ENCODE results near the gene ROM1.

The ROM1 gene

DNA sequence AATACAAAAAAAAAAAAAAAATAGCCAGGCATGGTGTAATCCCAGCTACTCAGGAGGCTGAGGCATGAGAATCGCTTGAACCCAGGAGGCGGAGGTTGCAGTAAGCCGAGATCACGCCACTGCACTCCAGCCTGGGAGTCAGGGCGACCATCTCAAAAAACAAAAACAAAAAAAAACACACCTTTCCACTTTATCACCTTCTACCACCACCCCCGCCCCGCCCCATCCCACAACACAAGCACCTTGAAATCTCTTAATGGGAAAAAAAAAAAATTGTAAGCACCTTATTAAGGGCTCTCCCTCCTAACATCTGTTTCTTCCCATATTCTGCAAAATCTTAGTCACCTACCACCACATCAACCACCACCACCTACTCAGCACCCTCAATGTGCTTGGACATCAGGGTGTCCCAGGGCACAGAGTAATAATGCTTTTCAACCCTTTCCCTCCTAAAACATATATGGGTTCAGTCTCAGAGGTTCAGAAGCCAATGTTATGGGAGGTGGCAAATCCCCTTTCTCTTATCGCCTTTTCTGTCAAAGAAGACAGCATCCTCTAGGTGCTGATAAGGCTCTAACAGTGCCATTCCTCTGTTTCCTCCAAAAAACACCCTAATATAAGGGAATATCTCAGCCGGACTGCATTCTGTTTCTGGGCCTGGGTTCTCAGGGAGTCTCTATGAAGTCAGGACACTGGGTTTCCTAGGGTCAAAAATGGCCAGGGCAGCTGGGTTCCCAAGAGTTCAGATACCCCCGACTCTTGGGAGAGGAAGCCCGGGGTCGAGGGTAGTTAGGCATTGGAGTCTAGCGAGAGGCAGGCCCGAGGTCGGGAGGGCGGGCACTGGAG lies 39.3 kb downstream of the ROM1 start:
- no peak for DNase-seq

DNA sequence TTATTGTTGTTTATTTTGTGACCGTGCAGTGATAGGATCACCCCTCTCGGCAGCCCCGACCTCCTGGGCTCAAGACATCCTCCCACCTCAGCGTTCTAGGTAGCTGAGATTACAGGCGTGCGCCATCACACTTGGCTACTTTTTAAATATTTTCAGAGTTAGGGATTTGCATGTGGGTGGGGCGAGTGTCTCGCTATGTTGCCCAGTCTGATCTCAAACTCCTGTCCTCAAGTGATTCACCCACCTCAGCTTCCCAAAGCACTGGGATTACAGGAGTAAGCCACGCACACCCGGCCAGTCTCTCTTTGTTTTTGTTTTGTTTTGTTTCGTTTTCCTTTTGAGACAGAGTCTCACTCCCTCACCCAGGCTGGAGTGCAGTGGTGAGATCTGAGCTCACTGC lies 41.2 kb downstream of the ROM1 start:
- DNase-seq = no peak

DNA sequence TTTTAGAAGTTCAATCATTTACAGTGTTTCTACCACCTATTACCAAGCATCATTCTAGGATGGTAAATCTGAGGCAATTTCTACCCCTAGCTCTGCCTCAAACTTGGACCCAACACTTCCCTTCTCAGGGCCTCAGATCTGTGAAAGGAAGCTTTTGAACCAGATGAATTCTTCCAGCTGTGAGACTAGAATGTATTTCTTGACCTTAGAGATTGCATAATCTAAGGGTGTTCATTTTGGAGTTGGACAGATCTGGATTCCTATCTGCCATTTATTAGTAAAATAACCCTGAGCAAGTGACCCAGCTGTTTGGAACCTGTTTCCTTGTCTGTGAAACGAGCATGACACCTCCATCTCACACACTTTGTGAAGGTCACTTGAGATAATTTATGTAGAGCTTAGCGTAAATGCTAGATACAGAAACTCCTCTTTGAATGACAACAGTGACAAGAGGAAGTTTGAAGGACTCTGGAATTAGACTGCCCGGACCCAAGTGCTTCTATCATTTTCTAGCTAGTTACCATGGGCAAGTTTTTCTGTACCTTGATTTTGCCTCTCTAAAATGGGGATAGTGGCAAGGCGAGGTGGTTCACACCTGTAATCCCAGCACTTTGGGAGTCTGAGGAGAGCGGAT lies 43.9 kb downstream of the ROM1 start:
- no peak for DNase-seq

DNA sequence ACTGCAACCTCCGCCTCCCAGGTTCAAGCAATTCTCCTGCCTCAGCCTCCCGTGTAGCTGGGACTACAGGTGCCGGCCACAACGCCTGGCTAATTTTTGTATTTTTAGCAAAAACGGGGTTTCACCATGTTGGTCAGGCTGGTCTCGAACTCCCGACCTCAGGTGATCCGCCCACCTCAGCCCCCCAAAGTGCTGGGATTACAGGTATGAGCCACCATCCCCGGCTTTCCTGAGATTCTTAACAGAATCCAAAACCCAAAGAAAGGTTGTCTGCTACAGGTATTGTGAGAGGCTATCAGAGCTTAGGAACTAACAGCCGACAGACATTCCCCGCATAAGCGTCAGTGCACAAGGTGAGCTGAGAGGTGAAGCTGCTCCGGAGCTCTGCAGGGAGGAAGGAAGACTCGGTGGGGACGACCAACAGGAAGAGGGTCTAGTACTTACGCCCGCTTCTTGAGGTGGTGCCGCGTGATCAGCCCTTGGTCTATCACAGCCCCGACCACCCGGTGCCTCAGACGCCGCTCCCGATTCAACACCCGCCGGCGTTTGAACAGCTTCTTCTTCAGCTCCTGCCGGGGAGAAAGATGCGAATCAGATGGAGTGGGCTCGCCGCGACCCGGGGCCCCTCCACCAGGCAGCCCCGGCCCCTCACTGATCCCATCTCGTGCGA lies 51.5 kb downstream of the ROM1 start:
- DNase-seq = no peak

Data from fibroblast of skin of right quadriceps (primary cell).